ENCODE results near the gene DEFB131A.
"Not testable (repeated sequence)": the region's sequence is repeated elsewhere in the genome, so short reads cannot be mapped to it uniquely, and the experiment has no call there.

DNA sequence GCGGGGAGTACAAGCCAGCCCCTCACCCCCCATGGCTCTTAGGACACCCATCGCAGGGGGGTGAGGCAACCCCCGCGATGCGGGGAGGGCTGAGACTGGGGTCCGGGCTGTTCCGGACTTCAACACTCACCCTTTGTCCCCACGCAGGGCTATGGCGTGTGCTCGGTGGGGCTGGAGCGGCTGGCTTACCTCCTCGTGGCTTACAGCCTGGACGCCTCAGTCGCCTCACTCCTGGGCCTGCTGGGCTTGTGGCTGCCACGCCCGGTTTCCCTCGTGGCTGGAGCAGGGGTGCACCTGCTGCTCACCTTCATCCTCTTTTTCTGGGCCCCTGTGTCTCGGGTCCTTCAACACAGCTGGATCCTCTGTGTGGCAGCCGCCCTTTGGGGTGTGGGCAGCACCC, 49.4 kb downstream of the DEFB131A start:
- TF ChIP-seq, protein P1, sequence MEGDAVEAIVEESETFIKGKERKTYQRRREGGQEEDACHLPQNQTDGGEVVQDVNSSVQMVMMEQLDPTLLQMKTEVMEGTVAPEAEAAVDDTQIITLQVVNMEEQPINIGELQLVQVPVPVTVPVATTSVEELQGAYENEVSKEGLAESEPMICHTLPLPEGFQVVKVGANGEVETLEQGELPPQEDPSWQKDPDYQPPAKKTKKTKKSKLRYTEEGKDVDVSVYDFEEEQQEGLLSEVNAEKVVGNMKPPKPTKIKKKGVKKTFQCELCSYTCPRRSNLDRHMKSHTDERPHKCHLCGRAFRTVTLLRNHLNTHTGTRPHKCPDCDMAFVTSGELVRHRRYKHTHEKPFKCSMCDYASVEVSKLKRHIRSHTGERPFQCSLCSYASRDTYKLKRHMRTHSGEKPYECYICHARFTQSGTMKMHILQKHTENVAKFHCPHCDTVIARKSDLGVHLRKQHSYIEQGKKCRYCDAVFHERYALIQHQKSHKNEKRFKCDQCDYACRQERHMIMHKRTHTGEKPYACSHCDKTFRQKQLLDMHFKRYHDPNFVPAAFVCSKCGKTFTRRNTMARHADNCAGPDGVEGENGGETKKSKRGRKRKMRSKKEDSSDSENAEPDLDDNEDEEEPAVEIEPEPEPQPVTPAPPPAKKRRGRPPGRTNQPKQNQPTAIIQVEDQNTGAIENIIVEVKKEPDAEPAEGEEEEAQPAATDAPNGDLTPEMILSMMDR (IDR thresholded peaks at IDR 0.05; ENCODE audit: insufficient read depth, low read length, poor library complexity, severe bottlenecking), result not testable (repeated sequence)
- TF ChIP-seq EZH2phosphoT487 (conservative IDR thresholded peaks at IDR 0.05; ENCODE audit: low read length), result not testable (repeated sequence)
